Lung (tissue), 12 donors: ENCODE results near the gene PRPS1L1. TPM values are rescaled to one million over a fixed set of nuclear protein-coding genes. Genes with fewer than 3 reads are reported as not detected.

Source experiments
- ATAC-seq: fragments of 200-7000 bp; cut with Tn5 transposase; one replicate; pipeline ENCODE4 v1.9.1; 2020; ENCODE audit warnings: moderate number of reproducible peaks; ENCODE audit not compliant: insufficient read depth, low FRiP score
- DNase-seq, 3 donors: peaks; one replicate each; pipeline ENCODE4 v3.0.0-alpha.2; 2013 to 2017
- H3K27ac ChIP-seq, 2 donors: one replicate each; pipeline ENCODE4 v1.5.1; 2013; ENCODE audit warnings: mild to moderate bottlenecking in 2 of 2, moderate library complexity in 2 of 2, control low read depth in 1 of 2, inconsistent platforms in 1 of 2, low read depth in 1 of 2, low read length in 1 of 2
- H3K27me3 ChIP-seq, 3 donors: one replicate each; pipeline ENCODE4 v1.5.1; 2013; ENCODE audit warnings: low read length in 2 of 3; ENCODE audit not compliant: control insufficient read depth in 3 of 3, insufficient read depth in 3 of 3
- H3K36me3 ChIP-seq, 4 donors: one replicate each; pipeline ENCODE4 v1.5.1; 2013; ENCODE audit warnings: low read length in 4 of 4, mild to moderate bottlenecking in 1 of 4, moderate library complexity in 1 of 4; ENCODE audit not compliant: control insufficient read depth in 4 of 4, insufficient read depth in 4 of 4
- H3K4me1 ChIP-seq, 5 donors: one replicate each; pipeline ENCODE4 v1.5.1; 2013; ENCODE audit warnings: low read length in 5 of 5, mild to moderate bottlenecking in 2 of 5, moderate library complexity in 1 of 5; ENCODE audit not compliant: control insufficient read depth in 5 of 5, insufficient read depth in 5 of 5
- H3K4me3 ChIP-seq: one replicate; pipeline ENCODE4 v1.5.1; 2013; ENCODE audit warnings: mild to moderate bottlenecking, control low read depth, moderate library complexity
- H3K9ac ChIP-seq, 2 donors: one replicate each; pipeline ENCODE4 v1.5.1; 2013; ENCODE audit warnings: low read length in 2 of 2, control low read depth in 1 of 2; ENCODE audit not compliant: insufficient read depth in 1 of 2
- H3K9me3 ChIP-seq, 4 donors: one replicate each; pipeline ENCODE4 v1.5.1; 2013; ENCODE audit warnings: low read length in 3 of 4, mild to moderate bottlenecking in 1 of 4, moderate library complexity in 1 of 4; ENCODE audit not compliant: control insufficient read depth in 4 of 4, insufficient read depth in 3 of 4
- CTCF ChIP-seq: IDR thresholded peaks from 2 replicates; pipeline ENCODE4 v1.5.1; 2012; ENCODE audit warnings: mild to moderate bottlenecking; ENCODE audit errors: control extremely low read depth, extremely low read depth
- WGBS, 2 donors: extraction: QIAGEN DNeasy Blood & Tissue Kit; methylation state at CpG; one replicate each; pipeline ENCODE4 v1.1.7; 2013; 5-methylcytosine and 5-hydroxymethylcytosine counted together
- polyA plus RNA-seq, 2 donors: library from polyadenylated mRNA; stranded (reverse); fragments of 200-250 nt; gene quantifications; one replicate each; pipeline ENCODE4 v1.2.1, GENCODE V29; 2013
- total RNA-seq, 2 donors: library from RNA; depleted of rRNA in 1 of 2; stranded (reverse); fragments of >200 nt in 1 of 2; gene quantifications; one replicate each; pipeline ENCODE4 v1.2.1, GENCODE V29; 2014 to 2021
- donor health status: control.
- donor health status: control.
- donor health status: Bipolar disorder and iron deficiency.
- donor health status: healthy.
- donor health status: DM: yes; HTN: yes; CAD: no.

The PRPS1L1 gene
- total and polyA plus RNA-seq, 4 donors: not detected

- Histone ChIP-seq H3K4me1 (no peaks in the 10 kb centered on the region), H3K9ac (no peak overlapping the region), H3K4me3 (no peak overlapping the region), H3K36me3 (no peaks in the 10 kb centered on the region), H3K27ac (no peak overlapping the region), H3K27me3 (no peaks in the 10 kb centered on the region), H3K9me3 (no peaks in the 10 kb centered on the region)
- DNase-seq (no peak), ATAC-seq (no peak)
- TF ChIP-seq CTCF: no peak
These were observed 13.7 kb downstream of the PRPS1L1 start for GRCh38 chr7:18013936-18014335.

GRCh38 chr7:18004372-18004771 lies 23.3 kb downstream of the PRPS1L1 start:
- no peak for DNase-seq
- no peaks in the 10 kb centered on the region for H3K27me3 ChIP-seq
- H3K9me3 ChIP-seq: no peaks in the 10 kb centered on the region
- no peak overlapping the region for H3K27ac ChIP-seq
- H3K9ac ChIP-seq: no peak overlapping the region
- no peak overlapping the region for H3K4me3 ChIP-seq
- H3K4me1 ChIP-seq: no peaks in the 10 kb centered on the region
- no peak for TF ChIP-seq CTCF
- H3K36me3 ChIP-seq: no peaks in the 10 kb centered on the region
- ATAC-seq: no peak
- 92 to 97% methylated on average over 3 of the region's 3 CpGs for WGBS, 2 donors

GRCh38 chr7:18003286-18003994 lies 24.2 kb downstream of the PRPS1L1 start:
- ATAC-seq: no peak
- no peaks in the 10 kb centered on the region for H3K36me3 ChIP-seq

More at GRCh38 chr7:18003286-18003994, 24.2 kb downstream of the PRPS1L1 start:
- peaks cover 0 to 4% (median 0%) of the 10 kb centered on the region in 4 donors for H3K9me3 ChIP-seq
- 72 to 83% methylated on average over 4 of the region's 4 CpGs for WGBS, 2 donors
- H3K4me3 ChIP-seq: no peak overlapping the region
- TF ChIP-seq CTCF: no peak
- no peaks in the 10 kb centered on the region for H3K27me3 ChIP-seq
- no peaks in the 10 kb centered on the region for H3K4me1 ChIP-seq
- H3K9ac ChIP-seq: no peak overlapping the region
- no peak overlapping the region for H3K27ac ChIP-seq
- DNase-seq: no peak
